ENCODE results near the gene KRT3.

KRT3 gene

DNA sequence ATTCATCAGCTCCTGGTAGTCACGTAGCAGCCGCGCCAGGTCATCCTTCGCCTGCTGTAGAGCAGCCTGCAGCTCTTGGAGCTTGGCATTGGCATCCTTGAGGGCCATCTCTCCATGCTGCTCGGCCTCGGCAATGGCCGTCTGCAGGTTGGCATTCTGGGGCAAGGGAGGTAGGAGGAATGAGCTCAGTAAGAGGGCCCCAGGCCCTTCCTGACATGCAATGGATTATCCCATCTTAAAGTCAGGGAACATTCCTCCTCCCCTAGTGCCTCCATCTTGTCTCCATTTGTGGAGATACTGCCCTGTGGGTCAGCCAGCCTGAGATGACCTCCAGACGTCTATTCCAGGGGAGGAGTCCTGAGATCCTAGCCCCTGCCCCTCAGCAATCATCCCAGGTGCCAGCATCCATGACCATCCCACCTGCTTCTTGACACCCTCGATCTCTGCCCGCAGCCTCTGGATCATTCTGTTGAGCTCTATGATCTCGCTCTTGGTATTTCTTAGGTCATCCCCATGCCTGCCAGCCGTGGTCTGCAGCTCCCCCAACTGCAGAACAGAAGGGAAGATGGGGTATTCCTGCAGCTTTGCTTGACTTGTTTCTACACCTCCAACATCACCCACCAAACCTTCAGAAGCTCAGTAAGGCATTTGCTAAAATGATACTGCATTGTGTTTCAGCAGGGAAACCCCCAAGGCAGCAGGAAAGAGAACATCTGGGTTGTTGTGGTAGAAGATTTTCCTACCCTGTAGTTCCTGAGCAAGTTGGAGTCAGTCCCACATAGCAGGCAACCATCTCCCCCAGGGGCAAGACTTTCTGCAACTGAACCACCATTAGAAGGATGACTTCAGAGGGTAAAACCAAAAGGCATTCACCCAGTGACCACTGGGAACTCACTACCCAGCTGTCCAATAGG lies 4.4 kb downstream of the KRT3 start:
- H3K9me3 ChIP-seq, result no peaks in the 10 kb centered on the region
- H3K36me3 ChIP-seq, result no peaks in the 10 kb centered on the region
- H3K4me1 ChIP-seq (ENCODE audit: control insufficient read depth in 1 of 2, insufficient read depth in 1 of 2, low read depth in 1 of 2, low read length in 1 of 2), result no peaks in the 10 kb centered on the region
- no peak overlapping the region for H3K4me3 ChIP-seq (ENCODE audit: low read depth in 1 of 2, low read length in 1 of 2)
- TF ChIP-seq, protein P1, sequence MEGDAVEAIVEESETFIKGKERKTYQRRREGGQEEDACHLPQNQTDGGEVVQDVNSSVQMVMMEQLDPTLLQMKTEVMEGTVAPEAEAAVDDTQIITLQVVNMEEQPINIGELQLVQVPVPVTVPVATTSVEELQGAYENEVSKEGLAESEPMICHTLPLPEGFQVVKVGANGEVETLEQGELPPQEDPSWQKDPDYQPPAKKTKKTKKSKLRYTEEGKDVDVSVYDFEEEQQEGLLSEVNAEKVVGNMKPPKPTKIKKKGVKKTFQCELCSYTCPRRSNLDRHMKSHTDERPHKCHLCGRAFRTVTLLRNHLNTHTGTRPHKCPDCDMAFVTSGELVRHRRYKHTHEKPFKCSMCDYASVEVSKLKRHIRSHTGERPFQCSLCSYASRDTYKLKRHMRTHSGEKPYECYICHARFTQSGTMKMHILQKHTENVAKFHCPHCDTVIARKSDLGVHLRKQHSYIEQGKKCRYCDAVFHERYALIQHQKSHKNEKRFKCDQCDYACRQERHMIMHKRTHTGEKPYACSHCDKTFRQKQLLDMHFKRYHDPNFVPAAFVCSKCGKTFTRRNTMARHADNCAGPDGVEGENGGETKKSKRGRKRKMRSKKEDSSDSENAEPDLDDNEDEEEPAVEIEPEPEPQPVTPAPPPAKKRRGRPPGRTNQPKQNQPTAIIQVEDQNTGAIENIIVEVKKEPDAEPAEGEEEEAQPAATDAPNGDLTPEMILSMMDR (IDR thresholded peaks at IDR 0.05), result no peak
- H3K27ac ChIP-seq, result no peak overlapping the region
- H3K27me3 ChIP-seq, result peaks cover 53% of the 10 kb centered on the region

DNA sequence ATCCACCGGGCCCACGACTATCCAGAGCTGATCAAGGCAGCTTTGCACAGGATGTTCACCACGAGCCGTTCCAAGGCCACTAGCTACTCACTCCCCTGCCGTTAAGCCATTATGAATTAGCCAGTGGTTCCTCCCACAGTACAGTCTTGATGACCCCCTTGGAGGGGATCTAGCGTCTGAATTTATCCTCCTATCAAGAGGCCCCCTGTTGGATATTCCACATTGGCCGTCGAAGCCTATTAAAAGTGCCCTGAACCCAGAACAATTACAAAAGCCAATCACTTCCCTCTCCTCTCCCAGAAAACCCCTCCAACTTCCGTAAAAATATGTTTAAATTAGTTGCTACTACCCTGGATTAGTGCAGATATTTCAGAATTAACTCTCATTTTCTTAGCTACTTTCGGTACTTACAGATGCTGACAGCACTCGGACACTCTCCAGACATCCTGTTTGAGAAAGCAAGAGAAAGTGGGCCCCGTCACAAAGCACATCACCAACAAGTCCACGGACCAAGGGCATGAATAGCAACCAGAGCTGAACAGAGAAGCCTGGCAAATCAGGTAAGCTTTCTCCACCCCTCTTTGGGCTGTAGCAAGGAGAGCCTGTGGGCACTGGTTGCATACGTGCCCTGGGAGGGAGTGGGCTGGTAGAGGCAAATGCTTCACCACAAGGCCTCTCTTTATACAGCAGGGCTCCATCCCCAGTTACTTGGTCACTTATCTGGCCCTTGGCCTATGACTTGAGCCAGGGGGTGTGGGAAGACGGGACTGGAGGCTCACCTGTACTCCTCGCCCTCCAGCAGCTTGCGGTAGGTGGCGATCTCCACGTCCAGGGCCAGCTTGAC lies 5.3 kb downstream of the KRT3 start:
- Histone ChIP-seq H3K27me3 (peaks cover 53% of the 10 kb centered on the region), H3K9me3 (no peaks in the 10 kb centered on the region), H3K36me3 (no peaks in the 10 kb centered on the region), H3K27ac (no peak overlapping the region), H3K4me1 (ENCODE audit: control insufficient read depth in 1 of 2, insufficient read depth in 1 of 2, low read depth in 1 of 2, low read length in 1 of 2) (no peaks in the 10 kb centered on the region), H3K4me3 (ENCODE audit: low read depth in 1 of 2, low read length in 1 of 2) (no peak overlapping the region)
- TF ChIP-seq, protein P1 (IDR thresholded peaks at IDR 0.05), result no peak

DNA sequence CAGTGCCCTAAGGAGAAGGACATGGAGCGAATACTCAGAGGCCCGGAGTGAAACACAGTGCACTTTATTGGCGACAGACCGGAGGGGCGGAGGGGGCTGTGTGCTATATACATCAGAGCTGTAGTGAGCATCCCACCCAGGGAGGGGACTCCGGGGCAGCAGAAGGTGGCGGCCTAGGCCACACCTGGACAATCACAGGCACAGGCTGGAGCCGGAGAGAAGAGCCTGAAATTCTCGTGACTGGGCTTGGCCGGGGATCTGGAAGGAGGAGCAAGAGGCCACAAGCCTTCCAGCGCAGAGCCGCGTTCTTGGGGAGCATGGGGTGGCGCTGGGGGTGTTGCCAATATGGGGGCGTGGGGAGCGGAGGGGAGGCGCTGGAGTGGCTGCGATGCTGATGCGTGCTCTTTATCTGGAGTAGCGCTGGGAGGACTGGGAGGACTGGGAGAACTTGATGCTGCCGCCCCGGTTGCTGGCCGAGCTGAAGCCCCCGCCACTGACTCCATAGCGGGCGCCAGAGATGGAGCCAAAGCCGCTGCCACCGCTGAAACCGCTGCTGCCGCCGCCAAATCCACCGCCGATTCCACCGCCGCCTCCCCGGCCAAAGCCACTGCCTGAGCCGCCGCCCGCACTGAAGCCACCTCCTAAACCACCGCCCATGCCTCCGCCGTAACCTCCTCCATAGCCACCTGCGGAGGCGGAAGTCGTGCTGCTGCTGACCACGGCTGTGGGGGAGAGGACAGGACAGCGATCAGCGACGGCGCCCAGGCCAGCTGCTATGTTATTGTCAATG lies 6.1 kb downstream of the KRT3 start:
- H3K4me1 ChIP-seq (ENCODE audit: control insufficient read depth in 1 of 2, insufficient read depth in 1 of 2, low read depth in 1 of 2, low read length in 1 of 2), result no peaks in the 10 kb centered on the region
- H3K27ac ChIP-seq, result no peak overlapping the region
- H3K4me3 ChIP-seq (ENCODE audit: low read depth in 1 of 2, low read length in 1 of 2), result no peak overlapping the region
- no peaks in the 10 kb centered on the region for H3K36me3 ChIP-seq
- TF ChIP-seq, protein P1 (IDR thresholded peaks at IDR 0.05), result no peak
- peaks cover 61% of the 10 kb centered on the region for H3K27me3 ChIP-seq
- H3K9me3 ChIP-seq, result no peaks in the 10 kb centered on the region

DNA sequence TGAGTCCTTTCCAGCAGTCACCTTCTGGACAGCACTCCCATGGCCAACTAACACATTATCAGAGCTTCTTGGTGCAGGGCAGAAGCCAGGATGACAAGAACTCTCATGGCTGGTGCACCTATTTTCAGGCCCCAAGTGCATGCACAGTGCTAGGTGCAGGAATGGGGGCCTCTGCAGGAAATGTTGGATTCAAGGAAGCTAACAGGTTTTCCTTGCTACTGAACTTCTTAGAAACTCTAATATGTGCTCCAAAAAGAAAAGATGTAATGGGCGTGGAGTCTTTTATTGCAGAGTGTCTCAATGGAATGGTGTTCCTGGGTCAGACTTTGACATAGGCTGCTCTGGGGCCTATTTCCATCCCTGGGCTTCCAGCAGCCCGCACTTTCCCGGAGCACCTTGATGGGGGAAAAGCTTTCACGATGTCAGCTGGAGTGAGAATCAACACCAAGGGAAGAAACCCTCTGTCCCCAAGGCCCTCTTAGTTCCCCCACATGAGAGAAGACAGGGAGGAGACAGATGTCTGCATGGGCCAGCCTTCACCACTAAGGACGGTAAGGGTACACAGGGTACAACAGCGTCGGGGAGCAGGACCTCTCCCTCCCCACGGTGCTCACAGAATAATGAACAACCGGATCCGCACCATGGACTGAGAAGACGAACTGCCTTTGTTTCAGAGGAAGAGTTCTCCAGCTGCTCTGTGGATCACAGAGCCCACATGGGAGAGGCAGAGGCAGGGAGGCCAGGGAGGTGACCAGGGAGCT lies 6.9 kb downstream of the KRT3 start:
- H3K27me3 ChIP-seq, result peaks cover 66% of the 10 kb centered on the region
- TF ChIP-seq, protein P1 (IDR thresholded peaks at IDR 0.05), result no peak

More for the DNA sequence above, 6.9 kb downstream of the KRT3 start:
- H3K4me3 ChIP-seq (ENCODE audit: low read depth in 1 of 2, low read length in 1 of 2), result no peak overlapping the region
- no peaks in the 10 kb centered on the region for H3K4me1 ChIP-seq (ENCODE audit: control insufficient read depth in 1 of 2, insufficient read depth in 1 of 2, low read depth in 1 of 2, low read length in 1 of 2)
- no peaks in the 10 kb centered on the region for H3K36me3 ChIP-seq
- H3K9me3 ChIP-seq, result no peaks in the 10 kb centered on the region
- H3K27ac ChIP-seq, result no peak overlapping the region
